Measurements from ENCODE around the gene NACC1.

DNA sequence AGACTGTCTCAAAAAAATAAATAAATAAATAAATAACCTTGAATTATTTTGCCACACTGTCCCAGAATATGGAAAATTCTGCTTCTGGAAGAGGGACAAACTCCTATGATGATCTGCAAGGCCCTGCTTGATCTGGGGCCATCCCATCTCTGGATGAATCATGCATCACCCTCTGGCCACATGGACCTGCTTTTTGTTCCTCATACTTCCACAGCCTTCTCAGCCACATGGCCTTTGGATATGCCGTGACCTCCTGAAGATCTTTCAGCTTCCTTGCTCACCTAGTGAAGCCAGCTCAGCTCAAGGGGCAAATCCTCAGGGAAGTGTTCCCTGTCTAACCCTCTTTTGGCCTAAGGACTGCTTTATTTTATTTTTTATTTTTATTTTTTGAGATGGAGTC lies 42.5 kb downstream of the NACC1 start:
- TF ChIP-seq, protein P1, sequence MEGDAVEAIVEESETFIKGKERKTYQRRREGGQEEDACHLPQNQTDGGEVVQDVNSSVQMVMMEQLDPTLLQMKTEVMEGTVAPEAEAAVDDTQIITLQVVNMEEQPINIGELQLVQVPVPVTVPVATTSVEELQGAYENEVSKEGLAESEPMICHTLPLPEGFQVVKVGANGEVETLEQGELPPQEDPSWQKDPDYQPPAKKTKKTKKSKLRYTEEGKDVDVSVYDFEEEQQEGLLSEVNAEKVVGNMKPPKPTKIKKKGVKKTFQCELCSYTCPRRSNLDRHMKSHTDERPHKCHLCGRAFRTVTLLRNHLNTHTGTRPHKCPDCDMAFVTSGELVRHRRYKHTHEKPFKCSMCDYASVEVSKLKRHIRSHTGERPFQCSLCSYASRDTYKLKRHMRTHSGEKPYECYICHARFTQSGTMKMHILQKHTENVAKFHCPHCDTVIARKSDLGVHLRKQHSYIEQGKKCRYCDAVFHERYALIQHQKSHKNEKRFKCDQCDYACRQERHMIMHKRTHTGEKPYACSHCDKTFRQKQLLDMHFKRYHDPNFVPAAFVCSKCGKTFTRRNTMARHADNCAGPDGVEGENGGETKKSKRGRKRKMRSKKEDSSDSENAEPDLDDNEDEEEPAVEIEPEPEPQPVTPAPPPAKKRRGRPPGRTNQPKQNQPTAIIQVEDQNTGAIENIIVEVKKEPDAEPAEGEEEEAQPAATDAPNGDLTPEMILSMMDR (IDR thresholded peaks at IDR 0.05; ENCODE audit: borderline replicate concordance, extremely low read depth, low read length, poor library complexity, severe bottlenecking): no peak
- TF ChIP-seq EZH2 (IDR thresholded peaks at IDR 0.05; ENCODE audit: borderline replicate concordance, low read depth, low read length, severe bottlenecking): no peak

Data from DND-41 (cell line).